ENCODE results near the gene TMEM235.
"Not testable (repeated sequence)": the region's sequence is repeated elsewhere in the genome, so short reads cannot be mapped to it uniquely, and the experiment has no call there.

The TMEM235 gene

GRCh38 chr17:78234261-78234865, 2.9 kb downstream of the TMEM235 start:
- Histone ChIP-seq H3K27me3 (no peaks in the 10 kb centered on the region), H3K9me3 (no peaks in the 10 kb centered on the region), H3K4me1 (peaks cover 19% of the 10 kb centered on the region), H3K4me3 (ENCODE audit: low read depth, low read length) (no peak overlapping the region), H3K36me3 (no peaks in the 10 kb centered on the region)
- no peak for DNase-seq
- TF ChIP-seq, protein P1, sequence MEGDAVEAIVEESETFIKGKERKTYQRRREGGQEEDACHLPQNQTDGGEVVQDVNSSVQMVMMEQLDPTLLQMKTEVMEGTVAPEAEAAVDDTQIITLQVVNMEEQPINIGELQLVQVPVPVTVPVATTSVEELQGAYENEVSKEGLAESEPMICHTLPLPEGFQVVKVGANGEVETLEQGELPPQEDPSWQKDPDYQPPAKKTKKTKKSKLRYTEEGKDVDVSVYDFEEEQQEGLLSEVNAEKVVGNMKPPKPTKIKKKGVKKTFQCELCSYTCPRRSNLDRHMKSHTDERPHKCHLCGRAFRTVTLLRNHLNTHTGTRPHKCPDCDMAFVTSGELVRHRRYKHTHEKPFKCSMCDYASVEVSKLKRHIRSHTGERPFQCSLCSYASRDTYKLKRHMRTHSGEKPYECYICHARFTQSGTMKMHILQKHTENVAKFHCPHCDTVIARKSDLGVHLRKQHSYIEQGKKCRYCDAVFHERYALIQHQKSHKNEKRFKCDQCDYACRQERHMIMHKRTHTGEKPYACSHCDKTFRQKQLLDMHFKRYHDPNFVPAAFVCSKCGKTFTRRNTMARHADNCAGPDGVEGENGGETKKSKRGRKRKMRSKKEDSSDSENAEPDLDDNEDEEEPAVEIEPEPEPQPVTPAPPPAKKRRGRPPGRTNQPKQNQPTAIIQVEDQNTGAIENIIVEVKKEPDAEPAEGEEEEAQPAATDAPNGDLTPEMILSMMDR (IDR thresholded peaks at IDR 0.05; ENCODE audit: low read depth, low read length) = no peak

- not testable (repeated sequence) for H3K4me3 ChIP-seq (ENCODE audit: low read depth, low read length); H3K27me3 ChIP-seq; H3K9me3 ChIP-seq; DNase-seq; H3K36me3 ChIP-seq
- peaks cover 19% of the 10 kb centered on the region for H3K4me1 ChIP-seq
These were observed 3.6 kb downstream of the TMEM235 start for GRCh38 chr17:78235022-78235421.

DNA sequence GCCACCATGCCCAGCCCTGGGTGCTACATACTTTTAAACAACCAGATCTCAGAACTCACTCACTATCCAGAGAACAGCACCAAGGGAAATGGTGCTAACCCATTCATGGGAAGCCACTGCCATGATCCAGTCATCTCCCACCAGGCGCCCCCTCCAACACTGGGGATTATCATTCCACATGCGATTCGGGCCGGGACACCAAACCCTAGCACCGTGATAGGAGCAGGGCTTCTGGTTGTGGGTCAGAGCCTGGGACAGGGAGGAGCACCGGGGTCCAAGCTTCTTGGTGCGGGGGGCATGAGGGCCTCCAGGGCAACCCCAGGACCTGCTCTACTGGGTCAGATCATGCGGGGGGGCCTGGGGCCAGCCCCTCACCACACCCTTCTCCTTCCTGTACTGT, 4.5 kb downstream of the TMEM235 start:
- no peak for DNase-seq
- Histone ChIP-seq H3K36me3 (no peaks in the 10 kb centered on the region), H3K27me3 (no peaks in the 10 kb centered on the region), H3K9me3 (no peaks in the 10 kb centered on the region), H3K4me3 (ENCODE audit: low read depth, low read length) (no peak overlapping the region), H3K4me1 (peaks cover 19% of the 10 kb centered on the region)
- TF ChIP-seq, protein P1 (IDR thresholded peaks at IDR 0.05; ENCODE audit: low read depth, low read length) = no peak

DNA sequence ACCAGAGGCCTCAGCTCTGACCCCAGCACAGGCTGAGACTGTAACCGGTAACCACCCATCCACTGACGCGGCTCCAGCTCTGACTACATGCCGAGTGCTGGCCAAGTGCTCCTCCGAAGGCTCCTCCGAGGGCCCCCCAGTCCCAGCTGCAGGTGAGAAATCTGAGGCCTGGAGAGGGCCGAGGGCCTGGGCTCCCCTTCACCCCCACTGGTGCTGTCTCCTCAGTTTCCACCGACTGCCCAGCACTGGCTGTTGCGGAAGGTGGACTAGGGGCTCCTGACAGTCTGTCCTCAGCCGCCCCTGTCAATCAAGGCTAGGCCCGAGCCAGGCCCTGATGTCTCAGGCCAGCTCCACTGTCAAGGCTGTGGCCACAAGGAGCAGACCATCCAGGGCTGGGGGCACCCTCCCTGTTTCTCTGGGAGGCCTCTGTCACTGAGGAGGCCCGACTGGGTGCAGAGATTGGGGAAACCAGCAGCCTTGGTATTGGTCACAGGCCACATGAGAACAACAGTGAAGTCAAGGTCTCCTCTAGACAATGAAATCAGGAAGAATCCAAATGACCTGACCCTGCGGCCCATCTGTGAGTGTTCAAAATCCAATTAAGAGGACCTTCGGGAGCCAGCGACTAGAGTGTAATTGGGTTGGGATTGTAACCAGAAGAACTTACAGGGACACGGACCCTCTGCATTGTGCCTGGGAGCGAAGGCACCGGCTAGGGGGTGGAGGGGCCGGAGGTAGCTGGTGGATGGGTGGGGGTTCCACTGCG, 5.1 kb downstream of the TMEM235 start:
- TF ChIP-seq, protein P1 (IDR thresholded peaks at IDR 0.05; ENCODE audit: low read depth, low read length) = no peak
- H3K9me3 ChIP-seq = no peaks in the 10 kb centered on the region
- DNase-seq = no peak
- H3K27me3 ChIP-seq = no peaks in the 10 kb centered on the region
- H3K4me3 ChIP-seq (ENCODE audit: low read depth, low read length) = no peak overlapping the region
- no peaks in the 10 kb centered on the region for H3K36me3 ChIP-seq
- peaks cover 19% of the 10 kb centered on the region for H3K4me1 ChIP-seq

DNA sequence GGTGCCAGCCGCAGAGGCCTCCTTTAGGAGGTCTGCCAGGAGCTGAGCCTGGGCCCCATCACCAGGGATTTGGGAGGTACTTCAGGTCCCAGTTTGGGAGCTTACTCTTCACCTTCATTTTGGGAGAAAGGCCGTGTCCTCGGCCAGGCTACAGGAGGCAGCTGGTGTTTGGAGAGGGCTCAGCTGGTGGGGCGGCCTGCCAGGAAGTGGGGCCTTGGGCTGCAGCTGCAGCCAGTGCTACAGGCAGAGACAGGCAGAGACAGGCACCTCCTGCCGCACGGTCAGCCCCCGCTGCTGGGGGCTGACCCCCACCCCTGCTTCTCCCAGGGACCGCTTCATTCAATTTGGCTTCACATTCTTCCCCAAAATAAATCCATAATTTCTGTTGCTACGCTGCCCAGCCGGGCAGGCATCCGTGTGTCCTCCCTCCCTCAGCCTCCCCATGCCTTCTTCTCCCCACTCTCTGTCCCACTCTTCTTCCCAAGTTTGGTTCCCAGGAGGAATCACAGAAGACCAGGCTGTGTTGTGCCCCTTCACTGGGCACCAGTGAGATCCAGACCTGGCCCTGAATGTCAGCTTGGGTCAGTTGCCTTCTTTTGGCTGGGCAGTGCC, 6.1 kb downstream of the TMEM235 start:
- DNase-seq = no peak
- no peaks in the 10 kb centered on the region for H3K36me3 ChIP-seq
- H3K27me3 ChIP-seq = no peaks in the 10 kb centered on the region
- H3K4me3 ChIP-seq (ENCODE audit: low read depth, low read length) = no peak overlapping the region
- peaks cover 24% of the 10 kb centered on the region for H3K4me1 ChIP-seq
- H3K9me3 ChIP-seq = no peaks in the 10 kb centered on the region
- TF ChIP-seq, protein P1 (IDR thresholded peaks at IDR 0.05; ENCODE audit: low read depth, low read length) = no peak

DNA sequence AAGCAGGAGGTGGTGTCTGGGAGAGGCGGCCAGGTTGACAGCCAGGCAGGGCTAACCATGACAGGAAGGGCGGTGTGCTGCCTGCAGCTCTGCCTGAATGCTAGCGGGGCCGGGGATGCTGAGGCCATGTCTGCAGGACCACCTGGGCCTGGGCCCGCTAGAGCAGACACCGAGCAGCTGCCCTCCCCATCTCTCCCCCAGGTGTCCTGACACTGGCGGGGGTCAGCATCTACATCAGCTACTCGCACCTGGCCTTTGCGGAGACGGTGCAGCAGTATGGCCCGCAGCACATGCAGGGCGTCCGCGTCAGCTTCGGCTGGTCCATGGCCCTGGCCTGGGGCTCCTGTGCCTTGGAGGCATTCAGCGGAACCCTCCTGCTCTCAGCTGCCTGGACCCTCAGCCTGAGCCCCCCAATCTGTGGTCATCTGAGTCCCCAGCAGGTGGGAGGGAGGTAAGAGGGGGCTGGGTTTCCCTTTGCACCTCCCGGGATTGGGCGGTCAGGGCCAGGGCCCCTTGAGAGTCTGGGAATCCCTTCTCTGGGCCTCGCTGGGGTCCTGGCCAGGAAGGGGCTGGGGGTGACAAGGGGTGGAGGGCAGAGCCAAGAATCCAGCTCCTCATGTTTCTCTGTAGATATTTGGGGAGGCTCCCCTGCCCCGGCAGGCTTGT, 7.5 kb downstream of the TMEM235 start:
- H3K4me3 ChIP-seq (ENCODE audit: low read depth, low read length) = no peak overlapping the region
- H3K36me3 ChIP-seq = no peaks in the 10 kb centered on the region
- no peak for DNase-seq
- no peaks in the 10 kb centered on the region for H3K9me3 ChIP-seq
- TF ChIP-seq, protein P1 (IDR thresholded peaks at IDR 0.05; ENCODE audit: low read depth, low read length) = no peak
- no peaks in the 10 kb centered on the region for H3K27me3 ChIP-seq
- peaks cover 24% of the 10 kb centered on the region for H3K4me1 ChIP-seq

Measured in BE2C (cell line).